Activated naive CD8-positive, alpha-beta T cell treated with anti-CD3 and anti-CD28 coated beads, Interleukin-2, amount 50 U/mL, for 16 hours (primary cell): ENCODE measurements around the gene PLEKHN1.
A peak's percentile ranks its signal among the peaks of the same experiment; 100 is the strongest.

Source experiments
- DNase-seq: peaks from one replicate; pipeline ENCODE4 v3.0.0-alpha.2; 2020; ENCODE audit warnings: low read depth, low spot score

Gene PLEKHN1

DNA sequence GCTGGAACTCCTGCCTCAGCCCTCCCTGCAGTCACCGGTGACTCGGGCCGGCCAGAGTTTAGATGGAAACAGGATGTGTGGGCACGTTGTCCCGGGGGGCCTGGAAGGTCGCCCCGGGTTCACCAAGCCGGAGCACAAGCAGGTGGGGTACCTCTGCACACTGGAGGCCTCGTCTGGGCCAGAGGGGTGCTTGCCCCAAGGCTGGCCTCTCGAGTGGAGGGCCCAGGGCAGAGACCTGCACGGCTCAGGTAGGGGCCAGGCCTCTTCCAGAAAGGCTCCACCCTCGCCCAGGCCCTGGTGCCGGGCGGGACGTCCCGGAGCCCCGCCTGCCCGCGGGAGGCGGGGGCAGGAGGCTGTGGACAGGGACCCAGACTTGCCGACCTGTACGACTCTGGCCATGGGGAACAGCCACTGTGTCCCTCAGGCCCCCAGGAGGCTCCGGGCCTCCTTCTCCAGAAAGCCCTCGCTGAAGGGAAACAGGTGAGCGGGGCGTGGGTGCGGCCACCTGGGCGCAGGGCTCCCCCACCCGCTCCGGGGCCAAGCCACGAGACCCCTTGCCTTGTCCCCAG, at the start of gene PLEKHN1:
Gene PLEKHN1 (plus strand): TSS at position 348 of the 569 bp plus-strand sequence. CDS start 50 bp downstream, at position 398.
- DNase-seq = no peak

DNA sequence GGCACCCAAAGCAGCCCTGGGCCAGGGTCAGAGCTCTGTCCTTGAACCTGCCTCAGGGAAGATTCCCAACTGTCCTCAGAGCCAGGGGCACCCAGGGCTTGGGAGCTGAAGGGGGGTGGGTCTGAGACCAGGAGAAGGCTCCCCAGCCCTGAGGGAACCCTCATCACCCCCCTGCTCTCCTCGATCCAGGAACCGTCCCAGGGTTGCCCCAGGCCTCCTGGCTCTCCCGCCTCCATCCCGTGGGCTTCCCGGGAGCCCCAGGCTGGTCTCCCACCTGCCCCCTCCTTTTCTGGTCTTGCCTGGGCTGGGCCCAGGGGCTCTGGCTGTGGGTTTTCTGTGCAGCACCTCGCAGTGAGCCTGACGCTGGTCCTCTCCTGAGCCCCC, 49.2 kb upstream of the PLEKHN1 start:
- DNase-seq = no peak

DNA sequence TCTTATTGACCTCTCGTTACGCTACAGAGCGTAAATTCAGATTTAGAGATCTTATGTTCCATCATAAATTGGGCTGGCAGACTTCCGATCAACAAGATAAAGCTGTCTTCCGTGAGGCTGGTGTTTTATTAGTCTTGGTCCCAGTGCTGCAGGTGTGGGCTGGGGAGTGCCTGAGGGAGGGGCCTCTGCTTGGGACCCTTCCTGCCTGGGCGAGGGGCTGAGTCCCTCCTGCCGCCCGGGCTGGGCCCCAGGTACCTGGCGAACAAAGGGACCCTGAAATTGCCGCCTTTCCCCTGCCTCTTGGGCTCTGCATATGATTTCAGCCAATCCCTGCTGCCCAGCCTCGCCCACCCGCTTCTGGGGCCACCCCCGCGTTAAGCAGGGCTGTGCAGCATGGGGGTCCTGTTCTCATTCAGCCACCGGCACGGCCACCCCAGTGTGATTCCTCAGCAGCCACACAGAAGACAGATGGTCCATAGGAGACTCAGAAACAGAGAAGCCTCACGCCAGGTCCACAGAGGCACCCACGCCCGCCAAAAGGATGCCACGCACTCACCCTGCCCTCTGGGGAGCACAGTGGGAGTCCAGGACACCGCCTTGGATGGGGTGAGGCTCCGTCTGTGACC, 48.7 kb upstream of the PLEKHN1 start:
- no peak for DNase-seq

DNA sequence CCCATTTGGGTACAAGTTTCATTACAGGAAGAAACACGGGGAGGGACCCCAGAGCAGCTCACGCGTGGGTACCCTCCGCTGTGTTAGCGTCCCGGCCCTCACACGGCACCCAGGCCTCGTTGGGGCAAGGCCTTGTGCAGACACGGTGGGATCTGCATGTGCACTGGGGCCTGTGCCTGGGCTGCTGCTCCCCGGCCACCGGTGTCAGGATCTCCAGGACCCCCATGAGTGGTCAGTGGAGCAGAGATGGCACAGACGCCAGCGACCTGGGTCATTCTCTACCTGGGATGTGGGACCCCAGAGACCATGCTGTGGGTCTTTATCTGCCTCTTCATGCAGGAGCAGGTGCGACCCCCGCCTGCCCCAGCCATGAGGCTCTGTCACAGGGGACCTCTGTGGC, 47.9 kb upstream of the PLEKHN1 start:
- no peak for DNase-seq

DNA sequence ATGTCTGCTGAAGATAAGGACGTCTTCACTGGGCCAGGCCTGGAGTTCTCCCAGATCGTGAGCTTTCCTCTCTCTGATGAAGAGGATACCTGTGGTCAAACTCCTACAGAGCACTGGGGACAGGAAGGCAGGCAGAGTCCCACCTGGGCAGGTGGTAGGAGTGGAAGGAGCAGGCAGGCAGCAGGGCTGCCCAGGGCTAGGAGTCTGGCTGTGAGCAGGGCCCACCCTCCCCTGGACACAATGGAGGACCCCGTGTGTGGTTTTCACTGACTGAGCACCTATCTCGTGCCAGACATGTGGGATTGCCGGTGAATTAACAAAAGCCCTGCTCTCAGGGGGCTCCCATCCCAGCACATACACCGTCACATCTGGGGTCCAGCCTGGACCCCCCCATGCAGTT, 47.4 kb upstream of the PLEKHN1 start:
- no peak for DNase-seq

DNA sequence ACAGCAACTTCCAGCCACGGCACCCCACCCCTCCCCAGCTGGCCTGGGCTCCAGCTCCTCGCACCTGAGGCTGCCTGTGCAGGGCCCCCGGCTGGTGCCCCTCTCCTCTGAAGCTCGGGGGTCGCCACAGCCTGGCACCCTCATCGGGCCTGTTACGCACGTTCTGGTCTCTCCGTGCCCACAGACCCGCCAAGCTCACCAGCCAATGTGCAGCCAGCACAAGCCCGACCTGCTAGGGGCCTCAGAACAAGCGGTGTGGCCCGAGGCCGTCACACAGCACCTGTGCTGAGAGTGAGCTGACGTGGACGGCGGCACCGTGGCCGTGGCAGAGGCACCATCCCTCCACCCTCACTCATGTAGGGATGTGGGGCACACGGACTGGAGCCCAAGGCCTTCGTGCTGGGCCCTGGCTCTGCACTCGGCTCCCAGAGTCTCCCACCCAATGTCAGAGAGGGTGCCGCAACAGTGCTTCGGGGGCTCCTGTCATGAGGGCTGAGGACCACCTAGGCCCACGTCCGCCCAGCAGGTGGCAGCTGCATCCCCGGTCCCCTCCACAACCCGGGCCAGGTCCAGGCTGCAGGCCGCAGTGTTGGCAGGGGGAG, 46.9 kb upstream of the PLEKHN1 start:
- no peak for DNase-seq

- no peak for DNase-seq
Observed at GRCh38 chr1:920010-920409, 46.3 kb upstream of the PLEKHN1 start.

DNA sequence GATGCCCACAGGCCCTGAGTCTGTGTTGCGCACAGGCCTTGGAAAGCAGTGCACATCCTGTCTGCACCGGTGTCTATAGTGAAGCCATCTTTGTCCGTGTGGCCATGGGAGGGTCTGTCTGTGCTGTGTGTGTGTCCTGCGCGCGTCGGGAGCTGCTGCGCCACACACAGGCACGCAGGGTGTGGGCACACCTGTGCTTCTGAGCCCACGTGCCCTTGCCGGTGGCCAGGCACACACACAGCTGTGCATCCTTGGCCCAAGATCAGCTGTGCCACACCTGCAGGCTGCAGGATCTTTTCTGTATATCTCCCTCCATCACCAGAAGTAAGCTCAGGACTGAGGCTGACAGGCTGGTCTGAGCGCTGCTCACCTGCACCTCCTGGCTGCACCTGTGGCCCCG, 45.8 kb upstream of the PLEKHN1 start:
- DNase-seq = no peak

GRCh38 chr1:921011-921837, 45.1 kb upstream of the PLEKHN1 start:
- DNase-seq = no peak

DNA sequence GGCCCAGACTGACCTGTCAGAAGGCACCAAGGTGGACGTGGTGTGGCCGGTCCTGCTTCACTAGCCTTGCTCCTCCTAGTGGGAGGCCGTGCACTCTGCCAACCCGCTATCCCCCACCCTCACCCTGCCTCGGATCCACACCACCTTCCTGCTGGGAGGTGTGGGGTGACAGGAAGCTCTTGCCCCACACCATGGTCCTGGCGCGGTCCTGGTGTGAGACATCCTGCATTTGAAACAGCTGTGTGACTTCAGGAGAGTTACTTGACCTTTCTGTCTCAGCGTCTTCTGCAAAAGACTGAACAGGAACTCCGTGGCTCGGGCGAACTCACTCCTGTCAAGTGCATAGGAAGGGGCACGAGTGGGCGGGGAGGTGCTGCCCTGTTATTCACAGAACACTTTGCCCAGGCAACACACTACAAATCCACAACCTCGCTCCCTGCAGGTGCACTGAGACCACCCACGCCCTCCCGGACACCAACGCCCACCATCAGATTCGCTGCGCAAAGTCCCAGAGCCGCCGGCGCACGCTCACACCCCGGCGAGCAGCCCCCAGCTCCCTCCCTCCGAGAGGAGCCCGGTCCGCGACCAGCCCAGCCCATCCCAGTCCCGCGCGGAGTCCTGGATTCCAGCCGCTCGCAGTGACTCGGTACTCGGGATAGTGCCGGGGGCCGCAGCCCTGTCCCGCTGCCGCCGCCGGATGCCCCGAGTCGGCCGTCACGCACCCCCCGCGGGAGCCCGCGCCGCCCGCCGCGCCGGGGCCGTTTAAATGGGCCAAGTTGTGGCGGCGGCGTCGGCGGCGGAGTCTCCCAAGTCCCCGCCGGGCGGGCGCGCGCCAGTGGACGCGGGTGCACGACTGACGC, 42.9 kb upstream of the PLEKHN1 start, which contains the start of gene SAMD11:
Gene SAMD11 (plus strand): TSS at position 793 of the 860 bp plus-strand sequence. CDS start 509 bp downstream, outside the sequence.
- peak; percentile 28 for DNase-seq

GRCh38 chr1:923991-924655, 42.2 kb upstream of the PLEKHN1 start:
- no peak for DNase-seq

- no peak for DNase-seq
Observed at GRCh38 chr1:924656-925560, 41.4 kb upstream of the PLEKHN1 start.

- DNase-seq = no peak
Observed at GRCh38 chr1:925561-926421, 40.5 kb upstream of the PLEKHN1 start.

DNA sequence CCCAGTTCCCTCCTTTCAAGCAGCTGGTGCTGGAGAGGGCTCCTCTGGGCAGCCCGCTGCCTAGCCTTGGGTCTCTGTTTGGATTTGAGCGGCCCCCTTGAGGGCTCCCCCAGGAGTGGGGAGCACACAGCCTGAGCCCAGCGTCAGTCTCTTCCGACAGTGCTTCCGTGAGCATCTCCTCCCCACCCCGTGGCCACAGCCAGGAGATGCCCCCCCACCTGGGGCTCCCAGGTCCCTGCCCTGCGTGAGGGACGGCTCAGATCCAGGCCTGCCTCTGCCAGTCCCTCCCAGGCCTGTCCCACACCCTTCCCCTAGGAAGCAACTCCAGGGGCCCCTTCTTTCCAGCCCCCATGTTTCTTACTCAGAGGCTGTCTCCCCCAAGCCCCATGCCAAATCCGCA, 39.0 kb upstream of the PLEKHN1 start:
- DNase-seq = no peak

GRCh38 chr1:927748-928147, 38.5 kb upstream of the PLEKHN1 start:
- DNase-seq = no peak

GRCh38 chr1:928825-929661, 37.2 kb upstream of the PLEKHN1 start:
- no peak for DNase-seq

GRCh38 chr1:929712-930632, 36.3 kb upstream of the PLEKHN1 start:
- no peak for DNase-seq
